GM12864 (cell line): ENCODE data around the gene MT1H.

Experiments
- DNase-seq: peaks from one replicate; pipeline ENCODE4 v3.0.0-alpha.2; 2011; ENCODE audit warnings: low read depth
- H3K4me3 ChIP-seq: 2 replicates; pipeline ENCODE4 v1.5.1; 2011; ENCODE audit warnings: mild to moderate bottlenecking, low read depth, low read length, control low read depth
- CTCF ChIP-seq: IDR thresholded peaks from 2 replicates; pipeline ENCODE4 v1.5.1; 2011; ENCODE audit warnings: low read depth, mild to moderate bottlenecking, moderate library complexity, low read length, control low read depth, inconsistent platforms; ENCODE audit errors: missing control alignments

Gene MT1H

GRCh38 chr16:56632156-56632847, 37.3 kb upstream of the MT1H start, which contains the start of gene MT1M:
TSS of gene MT1M (plus strand) at chr16:56632659. CDS start at chr16:56632732, 73 bp downstream.
- no peak for TF ChIP-seq CTCF
- no peak for DNase-seq
- no peak within 1 kb of the TSS for H3K4me3 ChIP-seq

- no peak overlapping the region for H3K4me3 ChIP-seq
- no peak for TF ChIP-seq CTCF
- DNase-seq = no peak
Observed at GRCh38 chr16:56632848-56633365, 36.7 kb upstream of the MT1H start.

DNA sequence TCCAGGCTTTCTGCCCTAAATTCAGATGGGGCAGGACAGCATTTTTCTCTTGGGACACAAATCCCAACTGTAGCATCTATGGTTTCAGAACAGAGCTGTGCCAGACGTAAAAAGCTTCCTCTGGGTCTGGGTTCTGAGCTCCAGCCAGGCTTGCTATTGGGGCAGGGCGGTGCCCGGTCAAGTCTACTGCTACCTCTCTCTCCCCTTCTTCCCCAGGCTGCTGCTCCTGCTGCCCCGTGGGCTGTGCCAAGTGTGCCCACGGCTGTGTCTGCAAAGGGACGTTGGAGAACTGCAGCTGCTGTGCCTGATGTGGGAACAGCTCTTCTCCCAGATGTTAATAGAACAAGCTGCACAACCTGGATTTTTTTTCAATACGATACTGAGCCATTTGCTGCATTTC, 36.1 kb upstream of the MT1H start:
- TF ChIP-seq CTCF = no peak
- H3K4me3 ChIP-seq = no peak overlapping the region
- no peak for DNase-seq

DNA sequence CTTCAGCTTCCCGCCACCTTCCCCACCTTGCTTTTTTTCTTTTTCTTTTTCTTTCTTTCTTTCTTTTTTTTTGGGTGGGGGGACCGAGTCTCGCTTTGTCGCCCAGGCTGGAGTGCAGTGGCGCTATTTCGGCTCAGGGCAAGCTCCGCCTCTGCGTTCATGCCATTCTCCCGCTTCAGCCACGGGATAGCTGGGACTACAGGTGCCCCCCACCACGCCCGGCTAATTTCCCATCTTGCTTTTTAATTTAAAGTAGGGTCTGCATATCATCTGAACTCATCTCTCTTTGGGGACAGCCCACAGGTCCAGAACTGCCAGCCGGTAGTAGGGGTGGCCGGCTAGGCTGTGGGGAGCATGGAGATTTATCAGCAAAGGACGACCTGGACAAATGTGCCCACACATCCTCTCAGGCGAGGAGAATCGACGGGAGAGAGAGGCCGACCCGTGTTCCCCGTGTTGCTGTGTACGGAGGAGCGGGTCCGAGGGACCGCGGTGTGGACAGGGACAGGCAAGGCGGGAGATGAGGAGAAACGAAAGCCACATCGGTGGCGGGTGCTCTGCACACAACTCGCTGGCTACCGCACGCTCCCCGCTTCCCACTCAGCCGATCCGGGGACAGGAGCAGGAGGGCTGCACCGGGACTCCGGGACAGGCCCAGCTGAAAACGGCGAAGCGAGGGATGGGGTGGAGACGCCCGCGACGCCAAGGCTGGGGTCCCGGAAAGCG, 34.7 kb upstream of the MT1H start:
- no peak overlapping the region for H3K4me3 ChIP-seq
- TF ChIP-seq CTCF = no peak
- no peak for DNase-seq

- TF ChIP-seq CTCF = no peak
- no peak overlapping the region for H3K4me3 ChIP-seq
- DNase-seq = no peak
Observed at GRCh38 chr16:56635441-56635967, 34.1 kb upstream of the MT1H start.

- no peak overlapping the region for H3K4me3 ChIP-seq
- no peak for DNase-seq
- no peak for TF ChIP-seq CTCF
Observed at GRCh38 chr16:56636616-56637413, 32.8 kb upstream of the MT1H start.
